ENCODE results near the gene SLC44A1.

The SLC44A1 gene

DNA sequence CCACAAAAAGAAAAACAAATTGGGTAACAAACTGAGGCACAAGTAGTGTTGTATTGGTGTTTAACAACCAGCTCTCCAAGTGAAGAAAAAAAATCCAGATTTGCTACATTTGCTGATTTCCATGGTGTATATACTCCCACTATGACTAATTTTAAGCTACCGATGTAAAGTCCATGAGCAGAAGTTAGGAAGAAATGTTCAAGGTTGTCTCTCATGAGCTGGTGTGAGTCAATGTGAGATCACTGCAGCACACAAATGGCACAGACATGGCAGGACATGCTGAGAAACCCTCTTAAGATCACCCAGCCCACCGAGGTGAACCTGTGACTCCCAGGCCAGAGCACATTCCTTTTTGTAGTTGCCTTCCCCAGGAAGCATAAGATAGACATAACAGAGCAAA, 36.2 kb downstream of the SLC44A1 start:
- TF ChIP-seq FOXA1 (IDR thresholded peaks at IDR 0.05) (no peak), ZNF384 (IDR thresholded peaks at IDR 0.05) (no peak), SUZ12 (IDR thresholded peaks at IDR 0.05) (no peak), NFRKB (IDR thresholded peaks at IDR 0.05) (no peak), L3MBTL2 (conservative IDR thresholded peaks at IDR 0.05) (no peak), CTBP1 (IDR thresholded peaks at IDR 0.05; ENCODE audit: borderline replicate concordance) (no peak), BHLHE40 (IDR thresholded peaks at IDR 0.05; ENCODE audit: borderline replicate concordance) (no peak), LEF1 (IDR thresholded peaks at IDR 0.05; ENCODE audit: borderline replicate concordance) (no peak), FOXK2 (IDR thresholded peaks at IDR 0.05) (no peak), TARDBP (IDR thresholded peaks at IDR 0.05) (no peak), ARNT (IDR thresholded peaks at IDR 0.05) (no peak), ELF4 (IDR thresholded peaks at IDR 0.05) (no peak), HDGF (IDR thresholded peaks at IDR 0.05; ENCODE audit: borderline replicate concordance) (no peak), SP1 (IDR thresholded peaks at IDR 0.05) (no peak), FOXM1 (IDR thresholded peaks at IDR 0.05; ENCODE audit: borderline replicate concordance) (no peak)
- TF ChIP-seq, protein P1, sequence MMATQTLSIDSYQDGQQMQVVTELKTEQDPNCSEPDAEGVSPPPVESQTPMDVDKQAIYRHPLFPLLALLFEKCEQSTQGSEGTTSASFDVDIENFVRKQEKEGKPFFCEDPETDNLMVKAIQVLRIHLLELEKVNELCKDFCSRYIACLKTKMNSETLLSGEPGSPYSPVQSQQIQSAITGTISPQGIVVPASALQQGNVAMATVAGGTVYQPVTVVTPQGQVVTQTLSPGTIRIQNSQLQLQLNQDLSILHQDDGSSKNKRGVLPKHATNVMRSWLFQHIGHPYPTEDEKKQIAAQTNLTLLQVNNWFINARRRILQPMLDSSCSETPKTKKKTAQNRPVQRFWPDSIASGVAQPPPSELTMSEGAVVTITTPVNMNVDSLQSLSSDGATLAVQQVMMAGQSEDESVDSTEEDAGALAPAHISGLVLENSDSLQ (IDR thresholded peaks at IDR 0.05): no peak
- no peak for DNase-seq (ENCODE audit: extremely low spot score)
- CTCF ChIA-PET: no interaction called here
- POLR2A ChIA-PET: no interaction called here

DNA sequence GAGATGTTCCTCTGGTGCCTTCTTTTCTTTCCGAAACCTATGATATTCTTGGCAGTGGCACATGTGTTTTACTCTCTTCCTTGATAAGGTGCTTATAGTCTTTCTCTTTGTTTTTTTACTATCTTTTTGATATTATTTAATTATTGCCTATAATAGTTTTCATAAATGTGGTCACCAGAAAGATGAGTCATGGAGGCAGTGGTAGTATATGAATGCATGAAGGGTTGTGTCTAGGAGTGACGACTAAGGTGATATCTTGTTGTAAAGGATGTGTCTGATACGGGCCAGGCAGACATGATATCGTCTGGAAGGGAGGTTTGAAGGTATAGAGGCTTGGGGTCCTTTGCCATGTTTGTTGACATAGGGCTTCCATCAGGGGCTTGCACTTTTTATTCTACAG, 36.8 kb downstream of the SLC44A1 start:
- DNase-seq (ENCODE audit: extremely low spot score): no peak
- TF ChIP-seq BHLHE40 (IDR thresholded peaks at IDR 0.05; ENCODE audit: borderline replicate concordance) (no peak), SP1 (IDR thresholded peaks at IDR 0.05) (no peak), L3MBTL2 (conservative IDR thresholded peaks at IDR 0.05) (no peak), CTBP1 (IDR thresholded peaks at IDR 0.05; ENCODE audit: borderline replicate concordance) (no peak), NFRKB (IDR thresholded peaks at IDR 0.05) (no peak), ARNT (IDR thresholded peaks at IDR 0.05) (no peak), LEF1 (IDR thresholded peaks at IDR 0.05; ENCODE audit: borderline replicate concordance) (no peak), SUZ12 (IDR thresholded peaks at IDR 0.05) (no peak), ZNF384 (IDR thresholded peaks at IDR 0.05) (no peak), HDGF (IDR thresholded peaks at IDR 0.05; ENCODE audit: borderline replicate concordance) (no peak), ELF4 (IDR thresholded peaks at IDR 0.05) (no peak), FOXK2 (IDR thresholded peaks at IDR 0.05) (no peak), TARDBP (IDR thresholded peaks at IDR 0.05) (no peak), FOXA1 (IDR thresholded peaks at IDR 0.05) (no peak), FOXM1 (IDR thresholded peaks at IDR 0.05; ENCODE audit: borderline replicate concordance) (no peak)
- TF ChIP-seq, protein P1 (IDR thresholded peaks at IDR 0.05): no peak
- CTCF ChIA-PET: no interaction called here
- POLR2A ChIA-PET: no interaction called here

DNA sequence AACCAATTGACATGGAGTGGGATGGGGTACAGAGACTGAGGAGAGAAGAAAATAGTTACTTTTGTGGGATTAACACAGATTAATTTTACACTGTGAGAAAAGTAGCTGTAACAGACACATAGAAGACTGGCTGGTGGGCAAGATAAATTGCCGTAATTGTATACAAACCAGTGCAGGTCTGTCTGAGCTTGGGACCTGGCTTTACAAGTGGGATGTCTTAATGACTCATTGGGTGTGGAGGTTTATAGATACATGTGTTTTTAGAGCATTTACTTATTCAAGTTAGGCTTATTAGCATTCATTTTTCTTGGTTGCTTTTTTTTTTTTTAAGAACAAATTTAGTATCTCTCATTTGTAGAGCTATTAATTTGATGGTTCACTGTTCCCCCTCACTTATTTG, 37.5 kb downstream of the SLC44A1 start:
- DNase-seq (ENCODE audit: extremely low spot score): no peak
- ChIA-PET CTCF (no interaction called here), POLR2A (no interaction called here)
- TF ChIP-seq BHLHE40 (IDR thresholded peaks at IDR 0.05; ENCODE audit: borderline replicate concordance): no peak
- no peak for TF ChIP-seq SP1 (IDR thresholded peaks at IDR 0.05)
- no peak for TF ChIP-seq LEF1 (IDR thresholded peaks at IDR 0.05; ENCODE audit: borderline replicate concordance)
- TF ChIP-seq, protein P1 (IDR thresholded peaks at IDR 0.05): no peak
- TF ChIP-seq ARNT (IDR thresholded peaks at IDR 0.05): no peak
- TF ChIP-seq L3MBTL2 (conservative IDR thresholded peaks at IDR 0.05): no peak
- no peak for TF ChIP-seq HDGF (IDR thresholded peaks at IDR 0.05; ENCODE audit: borderline replicate concordance)

DNA sequence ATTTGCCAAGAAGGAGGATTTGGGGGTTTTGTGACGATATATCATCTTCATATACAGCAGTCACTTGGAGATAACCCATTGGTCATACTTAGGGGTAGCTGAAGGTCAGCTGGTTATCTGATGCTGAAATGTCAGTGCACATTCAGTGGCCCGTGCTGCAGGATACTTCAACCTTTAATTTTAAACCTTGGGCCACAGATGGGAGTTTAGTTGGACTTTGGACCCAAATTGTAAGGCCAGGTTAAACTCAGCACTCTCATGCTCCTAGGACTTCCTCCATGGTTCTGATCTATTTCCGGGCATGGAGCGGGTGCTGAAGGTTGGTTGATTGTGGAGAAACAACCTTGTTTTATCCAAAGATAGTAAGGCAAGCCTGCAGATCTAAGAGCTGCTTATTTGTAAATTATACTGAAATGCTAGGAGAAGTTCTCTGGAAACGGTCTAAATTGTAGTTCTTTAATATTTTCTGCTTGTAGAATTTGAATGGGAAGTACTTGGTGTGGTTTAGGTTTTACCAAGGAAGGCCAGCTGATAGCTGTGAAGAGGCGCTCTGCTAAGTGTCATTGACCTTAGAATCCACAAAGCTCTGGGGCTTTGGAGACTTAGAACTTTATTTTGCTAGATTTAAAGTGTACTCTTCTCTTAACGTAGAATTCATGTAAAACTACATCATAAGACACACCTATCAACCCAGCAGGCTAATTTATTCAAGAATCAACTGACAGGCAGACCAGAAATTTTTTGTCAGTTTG, 38.6 kb downstream of the SLC44A1 start:
- POLR2A ChIA-PET: no interaction called here
- DNase-seq (ENCODE audit: extremely low spot score): no peak
- CTCF ChIA-PET: no interaction called here
- no peak for TF ChIP-seq HDGF (IDR thresholded peaks at IDR 0.05; ENCODE audit: borderline replicate concordance)
- no peak for TF ChIP-seq FOXK2 (IDR thresholded peaks at IDR 0.05)
- TF ChIP-seq CTBP1 (IDR thresholded peaks at IDR 0.05; ENCODE audit: borderline replicate concordance): no peak
- TF ChIP-seq SUZ12 (IDR thresholded peaks at IDR 0.05): no peak
- TF ChIP-seq NFRKB (IDR thresholded peaks at IDR 0.05): no peak
- TF ChIP-seq TARDBP (IDR thresholded peaks at IDR 0.05): no peak
- no peak for TF ChIP-seq BHLHE40 (IDR thresholded peaks at IDR 0.05; ENCODE audit: borderline replicate concordance)
- TF ChIP-seq ZNF384 (IDR thresholded peaks at IDR 0.05): no peak
- TF ChIP-seq FOXA1 (IDR thresholded peaks at IDR 0.05): no peak
- no peak for TF ChIP-seq LEF1 (IDR thresholded peaks at IDR 0.05; ENCODE audit: borderline replicate concordance)
- no peak for TF ChIP-seq FOXM1 (IDR thresholded peaks at IDR 0.05; ENCODE audit: borderline replicate concordance)
- TF ChIP-seq ARNT (IDR thresholded peaks at IDR 0.05): no peak
- no peak for TF ChIP-seq SP1 (IDR thresholded peaks at IDR 0.05)
- TF ChIP-seq L3MBTL2 (conservative IDR thresholded peaks at IDR 0.05): no peak
- TF ChIP-seq, protein P1 (IDR thresholded peaks at IDR 0.05): no peak
- TF ChIP-seq ELF4 (IDR thresholded peaks at IDR 0.05): no peak

DNA sequence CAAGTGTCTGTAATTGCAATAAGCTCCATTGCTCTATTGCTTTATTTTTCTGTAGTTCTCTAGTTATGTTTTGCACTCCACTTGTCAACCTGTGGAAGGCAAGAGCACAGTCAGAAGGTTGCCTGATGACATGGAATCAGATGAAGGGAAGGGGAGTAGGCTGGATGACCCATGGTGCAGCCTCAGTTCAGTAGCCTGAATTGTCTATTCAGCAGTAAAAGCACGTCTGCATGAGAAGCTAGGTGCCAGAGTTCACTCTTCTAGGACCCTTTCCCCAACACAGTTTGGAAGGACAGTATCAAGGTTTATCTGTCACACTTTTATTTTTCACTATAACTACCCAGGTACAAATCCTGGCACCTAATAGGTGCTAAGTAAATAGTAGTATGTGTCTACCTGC, 39.3 kb downstream of the SLC44A1 start:
- CTCF ChIA-PET: no interaction called here
- POLR2A ChIA-PET: no interaction called here
- TF ChIP-seq ELF4 (IDR thresholded peaks at IDR 0.05) (no peak), SP1 (IDR thresholded peaks at IDR 0.05) (no peak), FOXA1 (IDR thresholded peaks at IDR 0.05) (no peak), ARNT (IDR thresholded peaks at IDR 0.05) (no peak), HDGF (IDR thresholded peaks at IDR 0.05; ENCODE audit: borderline replicate concordance) (no peak), ZNF384 (IDR thresholded peaks at IDR 0.05) (no peak), FOXM1 (IDR thresholded peaks at IDR 0.05; ENCODE audit: borderline replicate concordance) (no peak), L3MBTL2 (conservative IDR thresholded peaks at IDR 0.05) (no peak), BHLHE40 (IDR thresholded peaks at IDR 0.05; ENCODE audit: borderline replicate concordance) (no peak), TARDBP (IDR thresholded peaks at IDR 0.05) (no peak), NFRKB (IDR thresholded peaks at IDR 0.05) (no peak), CTBP1 (IDR thresholded peaks at IDR 0.05; ENCODE audit: borderline replicate concordance) (no peak), SUZ12 (IDR thresholded peaks at IDR 0.05) (no peak), FOXK2 (IDR thresholded peaks at IDR 0.05) (no peak), LEF1 (IDR thresholded peaks at IDR 0.05; ENCODE audit: borderline replicate concordance) (no peak)
- TF ChIP-seq, protein P1 (IDR thresholded peaks at IDR 0.05): no peak
- no peak for DNase-seq (ENCODE audit: extremely low spot score)
